ENCODE data around the gene BCKDHB. TPM values are rescaled to one million over a fixed set of nuclear protein-coding genes. Genes with fewer than 3 reads are reported as not detected.

The BCKDHB gene
- total RNA-seq, 1 donor from 2014 or later = 14.3 TPM

GRCh38 chr6:80254716-80255115 lies 148.2 kb downstream of the BCKDHB start:
- Histone ChIP-seq H3K27me3 (no peaks in the 10 kb centered on the region), H3K4me1 (no peaks in the 10 kb centered on the region), H3K27ac (no peak overlapping the region), H3K4me3 (no peak overlapping the region), H3K9me3 (no peaks in the 10 kb centered on the region), H3K36me3 (no peaks in the 10 kb centered on the region)
- no peak for DNase-seq (ENCODE audit: low spot score in 2 of 2)
- intact Hi-C loops (cut with DNase I) = no loop called here
- TF ChIP-seq, protein P1, sequence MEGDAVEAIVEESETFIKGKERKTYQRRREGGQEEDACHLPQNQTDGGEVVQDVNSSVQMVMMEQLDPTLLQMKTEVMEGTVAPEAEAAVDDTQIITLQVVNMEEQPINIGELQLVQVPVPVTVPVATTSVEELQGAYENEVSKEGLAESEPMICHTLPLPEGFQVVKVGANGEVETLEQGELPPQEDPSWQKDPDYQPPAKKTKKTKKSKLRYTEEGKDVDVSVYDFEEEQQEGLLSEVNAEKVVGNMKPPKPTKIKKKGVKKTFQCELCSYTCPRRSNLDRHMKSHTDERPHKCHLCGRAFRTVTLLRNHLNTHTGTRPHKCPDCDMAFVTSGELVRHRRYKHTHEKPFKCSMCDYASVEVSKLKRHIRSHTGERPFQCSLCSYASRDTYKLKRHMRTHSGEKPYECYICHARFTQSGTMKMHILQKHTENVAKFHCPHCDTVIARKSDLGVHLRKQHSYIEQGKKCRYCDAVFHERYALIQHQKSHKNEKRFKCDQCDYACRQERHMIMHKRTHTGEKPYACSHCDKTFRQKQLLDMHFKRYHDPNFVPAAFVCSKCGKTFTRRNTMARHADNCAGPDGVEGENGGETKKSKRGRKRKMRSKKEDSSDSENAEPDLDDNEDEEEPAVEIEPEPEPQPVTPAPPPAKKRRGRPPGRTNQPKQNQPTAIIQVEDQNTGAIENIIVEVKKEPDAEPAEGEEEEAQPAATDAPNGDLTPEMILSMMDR (IDR thresholded peaks at IDR 0.05) = no peak

DNA sequence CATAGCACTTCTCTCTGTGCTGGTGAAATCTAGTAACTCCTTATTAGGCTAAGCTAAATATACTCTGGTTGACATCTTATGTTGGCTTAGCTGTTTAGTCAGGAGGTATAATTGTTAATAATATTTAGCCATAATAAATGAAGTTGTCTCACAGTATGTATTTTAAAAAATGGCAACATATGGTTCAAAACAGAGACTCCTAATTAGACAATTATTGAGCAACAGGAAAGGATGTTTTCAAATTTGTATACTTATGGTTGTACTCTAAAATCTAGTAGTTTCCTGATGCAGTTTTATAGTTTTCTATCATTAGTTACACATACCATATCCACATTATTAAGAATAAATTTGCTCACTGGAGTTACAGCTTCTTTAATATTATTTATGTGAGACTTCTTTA lies 150.2 kb downstream of the BCKDHB start:
- no peak for DNase-seq (ENCODE audit: low spot score in 2 of 2)
- H3K27me3 ChIP-seq = no peaks in the 10 kb centered on the region
- TF ChIP-seq, protein P1 (IDR thresholded peaks at IDR 0.05) = no peak
- no peak overlapping the region for H3K27ac ChIP-seq
- H3K4me3 ChIP-seq = no peak overlapping the region
- no peaks in the 10 kb centered on the region for H3K4me1 ChIP-seq
- H3K36me3 ChIP-seq = no peaks in the 10 kb centered on the region
- intact Hi-C loops (cut with DNase I) = no loop called here
- no peaks in the 10 kb centered on the region for H3K9me3 ChIP-seq

GRCh38 chr6:80259118-80259517 lies 152.6 kb downstream of the BCKDHB start:
- intact Hi-C loops (cut with DNase I) = no loop called here
- DNase-seq (ENCODE audit: low spot score in 2 of 2) = no peak
- TF ChIP-seq, protein P1 (IDR thresholded peaks at IDR 0.05) = no peak

GRCh38 chr6:80263585-80263984 lies 157.1 kb downstream of the BCKDHB start:
- Histone ChIP-seq H3K27ac (no peak overlapping the region), H3K4me1 (no peaks in the 10 kb centered on the region), H3K36me3 (no peaks in the 10 kb centered on the region), H3K9me3 (no peaks in the 10 kb centered on the region), H3K27me3 (no peaks in the 10 kb centered on the region), H3K4me3 (no peak overlapping the region)
- TF ChIP-seq, protein P1 (IDR thresholded peaks at IDR 0.05) = no peak
- intact Hi-C loops (cut with DNase I) = no loop called here
- DNase-seq (ENCODE audit: low spot score in 2 of 2) = no peak

More at GRCh38 chr6:80259118-80259517, 152.6 kb downstream of the BCKDHB start:
- no peak overlapping the region for H3K4me3 ChIP-seq
- no peaks in the 10 kb centered on the region for H3K27me3 ChIP-seq
- no peaks in the 10 kb centered on the region for H3K4me1 ChIP-seq
- H3K9me3 ChIP-seq = no peaks in the 10 kb centered on the region
- H3K36me3 ChIP-seq = no peaks in the 10 kb centered on the region
- H3K27ac ChIP-seq = no peak overlapping the region

- Histone ChIP-seq H3K4me1 (no peaks in the 10 kb centered on the region), H3K4me3 (no peak overlapping the region), H3K9me3 (no peaks in the 10 kb centered on the region), H3K27me3 (no peaks in the 10 kb centered on the region), H3K27ac (no peak overlapping the region), H3K36me3 (no peaks in the 10 kb centered on the region)
- TF ChIP-seq, protein P1 (IDR thresholded peaks at IDR 0.05) = no peak
- intact Hi-C loops (cut with DNase I) = no loop called here
- no peak for DNase-seq (ENCODE audit: low spot score in 2 of 2)
Measured at GRCh38 chr6:80268865-80269730, 162.6 kb downstream of the BCKDHB start.

Measured in ascending aorta (tissue), 2 donors.